Measurements from ENCODE around the gene TPK1.

- no peak for TF ChIP-seq POLR2A (IDR thresholded peaks at IDR 0.05)
- TF ChIP-seq CTCF (IDR thresholded peaks at IDR 0.05): no peak
These were observed 396.1 kb downstream of the TPK1 start for GRCh38 chr7:144439717-144440205.

Data from vagina (tissue), 2 donors.